HG02943 (cell line): ENCODE measurements around the gene GCAT.

Experiments
- ATAC-seq: cut with Tn5 transposase; IDR thresholded peaks from one replicate; pipeline ENCODE4 v1.9.1; 2021; ENCODE audit warnings: mild to moderate bottlenecking, low read depth, moderate library complexity; ENCODE audit not compliant: unreplicated experiment

GCAT gene

GRCh38 chr22:37806409-37807333, 1.1 kb upstream of the GCAT start:
- ATAC-seq, result no peak

GRCh38 chr22:37808294-37808657, 542 bp downstream of the GCAT start:
- no peak for ATAC-seq

- ATAC-seq, result no peak
These were observed 2.1 kb downstream of the GCAT start for GRCh38 chr22:37809672-37810333.

- no peak for ATAC-seq
These were observed 4.1 kb downstream of the GCAT start for GRCh38 chr22:37811867-37812266.

DNA sequence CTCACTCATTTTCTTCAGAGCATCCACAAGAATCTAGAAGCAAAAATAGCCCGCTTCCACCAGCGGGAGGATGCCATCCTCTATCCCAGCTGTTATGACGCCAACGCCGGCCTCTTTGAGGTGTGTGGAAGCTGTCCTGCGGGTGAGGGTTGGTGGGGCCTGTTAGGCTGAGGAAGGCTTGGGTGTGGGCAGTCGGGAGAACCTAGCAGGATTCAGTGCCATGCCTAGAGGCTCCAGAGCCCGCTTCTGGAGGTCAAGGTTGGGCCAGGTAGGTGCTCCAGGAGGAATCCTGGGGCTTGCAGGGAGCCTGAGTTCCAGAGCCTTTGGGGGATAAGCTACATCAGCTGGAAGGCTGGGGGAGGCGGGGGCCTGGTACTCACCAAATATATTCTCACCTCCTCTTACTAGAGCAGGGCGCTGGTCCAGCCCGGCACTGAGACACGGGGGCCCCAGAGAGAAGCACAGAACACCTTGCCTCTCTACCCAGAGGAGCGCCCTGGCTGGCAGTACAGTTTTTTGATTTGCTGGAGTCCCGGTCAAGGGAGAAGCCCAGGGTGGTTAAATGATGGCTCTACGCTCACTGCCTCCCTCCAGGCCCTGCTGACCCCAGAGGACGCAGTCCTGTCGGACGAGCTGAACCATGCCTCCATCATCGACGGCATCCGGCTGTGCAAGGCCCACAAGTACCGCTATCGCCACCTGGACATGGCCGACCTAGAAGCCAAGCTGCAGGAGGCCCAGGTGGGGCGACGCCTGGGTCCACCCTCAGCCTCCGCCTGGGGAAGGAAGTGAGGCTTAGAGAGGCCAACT, 5.3 kb downstream of the GCAT start:
- ATAC-seq, result no peak

- no peak for ATAC-seq
These were observed 7.9 kb downstream of the GCAT start for GRCh38 chr22:37815593-37815992.

DNA sequence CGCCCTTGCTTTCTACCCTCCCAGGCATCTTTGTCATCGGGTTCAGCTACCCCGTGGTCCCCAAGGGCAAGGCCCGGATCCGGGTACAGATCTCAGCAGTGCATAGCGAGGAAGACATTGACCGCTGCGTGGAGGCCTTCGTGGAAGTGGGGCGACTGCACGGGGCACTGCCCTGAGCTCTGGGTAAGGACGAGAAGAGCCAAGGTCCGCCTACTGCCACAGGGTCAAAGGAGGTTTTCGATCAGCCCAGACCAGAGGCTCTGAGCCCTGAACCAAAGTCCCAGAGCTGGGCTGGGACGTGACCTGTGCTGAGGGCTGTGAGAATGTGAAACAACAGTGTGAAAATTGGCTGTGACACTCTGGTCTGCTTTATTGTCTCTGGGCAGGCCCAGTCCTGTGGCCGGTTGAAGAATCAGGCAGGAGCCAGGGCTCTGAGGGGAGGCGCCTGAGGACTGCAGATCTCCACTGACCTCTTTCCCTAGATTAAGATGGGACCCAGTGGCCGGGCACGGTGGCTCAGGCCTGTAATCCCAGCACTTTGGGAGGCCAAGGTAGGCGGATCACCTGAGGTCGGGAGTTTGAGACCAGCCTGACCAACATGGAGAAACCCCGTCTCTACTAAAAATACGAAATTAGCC, 8.9 kb downstream of the GCAT start:
- no peak for ATAC-seq

DNA sequence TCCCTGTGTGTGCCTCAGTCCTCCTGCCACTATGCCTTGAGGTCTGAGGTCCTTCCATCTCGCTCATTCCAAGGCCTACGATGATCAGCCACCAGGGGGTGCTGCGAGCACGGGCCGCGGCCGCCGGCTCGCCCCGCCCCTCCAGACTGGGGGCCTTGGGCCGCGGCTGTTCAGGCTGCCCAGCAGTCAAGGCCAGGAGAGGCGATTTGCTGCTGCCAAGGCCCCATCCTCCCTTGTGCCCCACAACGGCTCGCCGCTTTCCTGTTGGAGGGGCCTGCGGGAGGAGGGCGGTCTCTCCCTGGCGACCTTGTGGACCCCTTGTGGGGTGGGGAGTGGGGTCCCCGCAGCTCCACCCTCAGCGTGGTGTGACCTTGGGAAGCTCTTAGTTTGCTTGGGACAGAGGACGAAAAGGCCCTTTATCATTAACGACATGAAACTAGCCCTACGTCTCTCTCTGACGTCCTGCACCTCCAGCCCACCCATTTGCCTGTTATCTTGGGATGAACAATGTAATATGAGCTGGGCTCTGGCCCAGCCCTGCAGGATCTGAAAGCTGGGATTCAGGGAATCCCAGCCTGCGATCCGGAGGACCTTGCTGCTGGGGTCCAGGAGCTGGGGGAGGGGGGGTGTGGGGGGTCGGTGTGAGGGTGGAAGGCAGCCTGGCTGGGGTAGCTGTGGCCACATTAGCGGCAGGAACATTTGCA, 10.1 kb downstream of the GCAT start:
- ATAC-seq, result no peak

- ATAC-seq, result no peak
These were observed 10.8 kb downstream of the GCAT start for GRCh38 chr22:37818409-37819104.

- no peak for ATAC-seq
These were observed 11.3 kb downstream of the GCAT start for GRCh38 chr22:37819105-37819433.

DNA sequence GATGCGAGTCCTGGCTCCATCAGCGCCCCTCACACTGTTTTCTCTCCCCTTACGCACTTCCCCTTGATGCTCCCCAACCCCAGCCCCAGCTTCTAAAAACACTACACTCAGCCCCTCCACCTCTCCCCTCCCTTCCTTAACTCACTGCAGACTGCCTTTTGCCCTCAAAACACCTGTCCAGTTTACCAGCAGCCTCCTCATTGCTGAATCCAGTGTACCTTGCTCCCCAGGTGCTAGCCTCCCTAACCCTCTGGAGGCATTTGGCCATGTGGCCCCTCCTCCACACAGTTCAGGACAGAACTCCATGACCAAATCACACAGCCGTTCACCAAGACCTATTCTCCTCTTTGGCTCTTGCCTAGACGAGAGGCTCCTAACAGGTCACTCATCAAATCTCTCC, 12.6 kb downstream of the GCAT start:
- ATAC-seq, result no peak

- ATAC-seq, result no peak
These were observed 14.5 kb downstream of the GCAT start for GRCh38 chr22:37822079-37822833.

GRCh38 chr22:37823134-37823985, 15.6 kb downstream of the GCAT start, which contains the start of gene GALR3:
Gene GALR3, plus strand, starts transcription at chr22:37823382. Its CDS starts 25 bp downstream, at chr22:37823407.
- no peak for ATAC-seq

- no peak for ATAC-seq
These were observed 17.2 kb downstream of the GCAT start for GRCh38 chr22:37824674-37825641.

DNA sequence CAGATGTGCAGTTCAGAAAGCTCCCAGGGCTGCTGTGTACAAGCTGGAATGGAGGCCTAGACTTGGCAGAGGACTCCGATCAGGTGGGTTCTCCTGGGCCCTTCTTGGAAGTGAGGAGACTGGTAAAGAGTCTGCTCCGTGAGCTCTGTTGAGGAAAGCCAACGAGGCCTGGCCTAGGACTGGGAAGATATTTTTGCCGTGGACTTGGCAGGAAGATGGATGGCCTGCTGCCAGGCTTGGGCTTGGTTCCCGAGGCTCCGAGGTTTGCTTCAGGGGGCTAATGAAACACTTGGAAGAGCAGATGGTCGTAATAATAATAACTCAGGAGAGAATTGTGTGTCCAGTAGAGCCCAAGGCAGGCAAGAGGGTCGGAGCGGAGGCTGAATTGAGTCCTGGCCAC, 19.3 kb downstream of the GCAT start:
- ATAC-seq, result no peak

- ATAC-seq, result no peak
These were observed 22.5 kb downstream of the GCAT start for GRCh38 chr22:37830093-37830842.
